Mucosa of stomach (tissue), 1 donor: Measurements from ENCODE around the gene STX12.
A peak's percentile ranks its signal among the peaks of the same experiment; 100 is the strongest.
"Not testable (repeated sequence)": the region's sequence is repeated elsewhere in the genome, so short reads cannot be mapped to it uniquely, and the experiment has no call there.

Experiments used
- H3K27me3 ChIP-seq: one replicate; pipeline ENCODE4 v1.7.0; 2013; ENCODE audit warnings: mild to moderate bottlenecking, low read length; ENCODE audit not compliant: control insufficient read depth, insufficient read depth
- H3K36me3 ChIP-seq: one replicate; pipeline ENCODE4 v1.7.0; 2013; ENCODE audit warnings: low read length; ENCODE audit not compliant: control insufficient read depth, insufficient read depth
- H3K4me1 ChIP-seq: one replicate; pipeline ENCODE4 v1.7.0; 2013; ENCODE audit warnings: mild to moderate bottlenecking, low read length; ENCODE audit not compliant: control insufficient read depth, insufficient read depth
- H3K4me3 ChIP-seq: one replicate; pipeline ENCODE4 v1.7.0; 2013; ENCODE audit warnings: low read length
- H3K9ac ChIP-seq: one replicate; pipeline ENCODE4 v1.7.0; 2013; ENCODE audit warnings: mild to moderate bottlenecking, low read length, moderate library complexity
- H3K9me3 ChIP-seq: one replicate; pipeline ENCODE4 v1.7.0; 2013; ENCODE audit warnings: mild to moderate bottlenecking, low read length, moderate library complexity; ENCODE audit not compliant: control insufficient read depth
- donor health status: Pancreatic carcinoma.

The STX12 gene

GRCh38 chr1:27755865-27756264, 17.2 kb upstream of the STX12 start:
- H3K9ac ChIP-seq, result no peak overlapping the region

GRCh38 chr1:27759236-27759635, 13.8 kb upstream of the STX12 start:
- H3K9ac ChIP-seq, result no peak overlapping the region
- H3K9me3 ChIP-seq, result no peaks in the 10 kb centered on the region
- H3K36me3 ChIP-seq, result no peaks in the 10 kb centered on the region

More at GRCh38 chr1:27755865-27756264, 17.2 kb upstream of the STX12 start:
- no peaks in the 10 kb centered on the region for H3K4me1 ChIP-seq
- no peaks in the 10 kb centered on the region for H3K9me3 ChIP-seq
- no peak overlapping the region for H3K4me3 ChIP-seq
- no peaks in the 10 kb centered on the region for H3K36me3 ChIP-seq
- H3K27me3 ChIP-seq, result no peaks in the 10 kb centered on the region

DNA sequence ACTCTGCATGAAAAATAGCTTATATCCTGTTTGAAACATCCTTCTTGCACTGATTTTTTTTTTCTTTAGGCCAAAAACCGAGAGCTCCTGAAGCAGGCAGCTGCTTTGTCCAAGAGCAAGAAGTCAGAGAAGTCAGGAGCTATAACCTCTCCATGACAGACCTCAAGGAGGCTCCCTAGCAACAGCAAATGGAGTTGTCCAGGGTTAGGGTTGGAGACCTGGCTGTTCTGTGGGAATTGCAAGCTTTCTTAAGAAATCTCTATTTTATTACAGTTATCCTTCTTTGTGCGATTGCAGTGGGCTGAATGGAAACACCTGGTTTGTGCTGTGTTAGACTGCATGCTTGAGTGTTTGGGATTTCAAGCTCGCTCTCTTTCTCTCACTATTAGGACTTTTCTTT, 12.6 kb upstream of the STX12 start:
- Histone ChIP-seq H3K4me3 (no peak overlapping the region), H3K4me1 (no peaks in the 10 kb centered on the region), H3K36me3 (no peaks in the 10 kb centered on the region), H3K9me3 (no peaks in the 10 kb centered on the region), H3K9ac (no peak overlapping the region), H3K27me3 (no peaks in the 10 kb centered on the region)

More at GRCh38 chr1:27759236-27759635, 13.8 kb upstream of the STX12 start:
- Histone ChIP-seq H3K27me3 (no peaks in the 10 kb centered on the region), H3K4me3 (no peak overlapping the region), H3K4me1 (no peaks in the 10 kb centered on the region)

DNA sequence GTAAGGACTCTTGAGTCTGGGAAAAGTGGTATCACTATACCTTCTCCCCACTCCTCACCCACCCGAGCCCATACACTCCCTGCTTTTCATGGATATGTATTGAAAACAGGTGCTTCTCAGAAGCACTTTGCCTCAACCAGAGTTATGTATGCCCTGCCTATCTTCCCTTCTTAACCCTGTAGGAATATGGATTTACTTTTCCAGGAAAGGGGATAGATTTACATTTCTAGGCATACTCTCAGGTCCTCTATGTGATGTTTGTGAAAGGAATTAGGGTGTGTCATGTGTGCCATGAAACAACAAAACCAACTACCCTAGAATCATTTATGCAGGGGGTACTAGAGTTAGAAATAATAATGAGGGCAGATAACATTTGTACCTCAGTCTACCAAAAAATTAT, 11.0 kb upstream of the STX12 start:
- no peaks in the 10 kb centered on the region for H3K27me3 ChIP-seq
- no peaks in the 10 kb centered on the region for H3K9me3 ChIP-seq
- H3K4me3 ChIP-seq, result no peak overlapping the region
- no peak overlapping the region for H3K9ac ChIP-seq
- H3K4me1 ChIP-seq, result no peaks in the 10 kb centered on the region
- H3K36me3 ChIP-seq, result no peaks in the 10 kb centered on the region

- no peaks in the 10 kb centered on the region for H3K27me3 ChIP-seq
- no peak overlapping the region for H3K4me3 ChIP-seq
- no peaks in the 10 kb centered on the region for H3K36me3 ChIP-seq
- no peaks in the 10 kb centered on the region for H3K4me1 ChIP-seq
- H3K9me3 ChIP-seq, result no peaks in the 10 kb centered on the region
- no peak overlapping the region for H3K9ac ChIP-seq
These were observed 9.7 kb upstream of the STX12 start for GRCh38 chr1:27763358-27763757.

DNA sequence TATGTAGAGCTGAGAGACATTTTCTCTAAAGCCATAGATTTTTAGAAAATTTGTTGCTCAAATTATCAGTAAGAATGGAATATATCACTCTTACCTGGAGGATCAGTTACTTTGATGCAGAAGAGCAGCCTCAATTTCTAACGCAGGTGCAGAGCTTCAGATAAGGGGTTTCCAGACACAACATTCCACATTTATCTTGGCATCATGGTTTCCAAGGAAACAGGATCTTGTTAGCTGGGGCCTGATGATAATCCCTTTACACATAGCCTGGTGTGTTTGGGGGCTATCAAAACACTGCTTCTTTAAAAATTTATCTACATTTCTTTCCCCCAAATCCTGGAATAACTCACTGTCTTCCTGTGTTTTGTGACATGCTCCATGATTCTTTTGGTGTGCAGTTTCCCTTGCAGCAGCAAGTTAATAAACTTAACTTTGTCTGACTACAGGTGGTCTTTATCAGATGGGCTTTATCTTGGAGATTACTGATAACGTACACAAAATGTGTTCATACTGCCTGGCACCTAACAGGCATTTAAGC, 2.7 kb upstream of the STX12 start:
- H3K4me3 ChIP-seq, result no peak overlapping the region
- H3K4me1 ChIP-seq, result peaks cover 11% of the 10 kb centered on the region
- no peaks in the 10 kb centered on the region for H3K9me3 ChIP-seq
- no peak overlapping the region for H3K9ac ChIP-seq
- H3K36me3 ChIP-seq, result no peaks in the 10 kb centered on the region
- H3K27me3 ChIP-seq, result no peaks in the 10 kb centered on the region

- peak overlapping the region; percentile 33 for H3K4me3 ChIP-seq
- H3K36me3 ChIP-seq, result no peaks in the 10 kb centered on the region
- H3K27me3 ChIP-seq, result no peaks in the 10 kb centered on the region
- no peaks in the 10 kb centered on the region for H3K9me3 ChIP-seq
- peaks cover 18% of the 10 kb centered on the region for H3K4me1 ChIP-seq
- peak overlapping the region; percentile 65 for H3K9ac ChIP-seq
These were observed 735 bp upstream of the STX12 start for GRCh38 chr1:27772036-27772931.

DNA sequence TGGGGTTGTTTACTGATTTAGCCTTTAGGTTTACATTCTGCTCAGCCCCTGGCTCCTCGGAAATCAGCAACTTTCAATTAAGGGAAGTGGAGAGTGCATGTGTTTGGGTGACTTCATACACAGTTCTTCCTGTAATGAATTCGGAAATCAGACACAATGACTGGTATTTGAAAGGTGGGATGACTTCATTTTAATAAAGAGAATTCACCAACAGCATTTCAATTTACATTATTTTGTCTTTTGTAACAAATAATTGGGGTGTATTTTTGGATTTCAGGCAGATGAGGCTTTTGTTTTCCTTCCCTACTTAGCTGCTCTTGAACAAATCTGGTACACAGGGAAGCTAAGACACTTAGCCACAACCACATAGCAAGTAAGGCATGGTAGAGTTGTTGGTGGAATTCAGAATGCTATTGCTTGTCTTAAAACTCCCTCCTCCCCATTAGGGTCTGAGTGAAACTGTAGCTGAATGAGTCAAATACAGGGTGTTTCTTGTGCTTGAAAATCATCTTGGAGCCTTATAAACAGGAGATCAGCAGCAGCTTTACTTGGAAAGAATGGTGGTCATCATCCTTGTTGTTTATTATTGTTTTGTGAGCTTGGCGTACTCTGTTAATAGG, 917 bp downstream of the STX12 start:
- H3K4me1 ChIP-seq, result peaks cover 29% of the 10 kb centered on the region
- no peaks in the 10 kb centered on the region for H3K27me3 ChIP-seq
- H3K9ac ChIP-seq, result peak overlapping the region; percentile 98
- H3K9me3 ChIP-seq, result no peaks in the 10 kb centered on the region
- H3K36me3 ChIP-seq, result no peaks in the 10 kb centered on the region
- peak overlapping the region; percentile 94 for H3K4me3 ChIP-seq

DNA sequence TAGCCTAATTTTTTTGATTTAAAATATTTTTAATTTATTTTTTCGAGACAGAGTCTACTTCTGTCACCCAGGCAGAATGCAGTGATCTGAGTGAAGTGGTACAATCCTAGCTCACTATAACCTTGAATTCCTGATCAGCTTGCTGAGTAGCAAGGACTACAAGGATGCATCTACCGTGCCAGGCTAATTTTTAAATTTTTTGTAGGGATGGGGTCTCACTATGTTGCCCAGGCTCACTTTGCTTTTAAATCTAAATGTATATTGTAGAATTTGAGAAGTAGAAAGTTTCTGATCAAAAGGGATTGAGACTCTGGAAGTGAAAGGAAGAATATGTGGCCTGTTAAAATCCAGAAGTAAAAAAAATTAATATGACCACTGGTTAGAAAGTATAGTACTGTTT, 1.6 kb downstream of the STX12 start:
- Histone ChIP-seq H3K27me3 (no peaks in the 10 kb centered on the region), H3K9ac (no peak overlapping the region), H3K9me3 (no peaks in the 10 kb centered on the region), H3K4me3 (no peak overlapping the region), H3K36me3 (no peaks in the 10 kb centered on the region), H3K4me1 (peaks cover 36% of the 10 kb centered on the region)

DNA sequence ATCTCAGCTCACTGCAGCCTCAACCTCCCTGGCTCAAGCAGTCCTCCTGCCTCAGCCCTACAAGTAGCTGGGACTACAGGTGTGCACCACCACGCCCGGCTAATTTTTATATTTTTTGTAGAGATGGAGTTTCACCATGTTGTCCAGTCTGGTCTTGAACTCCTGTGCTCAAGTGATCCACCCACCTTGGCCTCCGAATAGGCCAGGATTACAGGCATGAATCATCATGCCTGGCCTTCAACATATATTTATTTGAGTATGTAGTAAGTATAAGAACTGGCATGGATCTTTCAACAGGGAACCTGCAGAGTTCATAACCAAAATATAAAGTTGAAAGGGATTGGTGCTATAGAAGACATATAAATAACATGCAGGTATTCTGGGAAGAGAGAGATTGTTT, 2.3 kb downstream of the STX12 start:
- H3K4me1 ChIP-seq, result peaks cover 39% of the 10 kb centered on the region
- H3K9me3 ChIP-seq, H3K36me3 ChIP-seq, H3K9ac ChIP-seq, H3K27me3 ChIP-seq, H3K4me3 ChIP-seq: not testable (repeated sequence)

GRCh38 chr1:27776276-27776675, 3.3 kb downstream of the STX12 start:
- H3K9me3 ChIP-seq, H3K27me3 ChIP-seq, H3K36me3 ChIP-seq, H3K9ac ChIP-seq, H3K4me3 ChIP-seq: not testable (repeated sequence)
- peaks cover 39% of the 10 kb centered on the region for H3K4me1 ChIP-seq

DNA sequence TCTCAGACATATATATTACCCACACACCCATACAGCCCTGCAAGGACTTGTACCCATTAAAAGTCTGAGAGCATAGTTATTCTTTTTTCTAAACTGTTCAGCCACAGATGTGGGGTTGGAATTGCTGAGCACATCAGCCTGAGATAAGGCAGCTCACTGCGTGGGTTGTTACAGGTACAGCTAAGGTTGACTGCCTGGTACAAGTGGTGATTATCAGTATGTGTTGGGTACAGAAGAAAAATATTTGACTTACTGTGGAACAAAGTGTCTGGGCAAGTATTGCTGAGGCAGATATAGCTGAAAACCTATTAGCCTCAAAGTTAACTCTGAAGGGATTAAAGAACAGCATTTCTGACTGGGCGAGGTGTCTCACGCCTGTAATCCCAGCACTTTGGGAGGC, 5.0 kb downstream of the STX12 start:
- H3K27me3 ChIP-seq, result no peaks in the 10 kb centered on the region
- no peak overlapping the region for H3K4me3 ChIP-seq
- no peaks in the 10 kb centered on the region for H3K36me3 ChIP-seq
- peaks cover 41% of the 10 kb centered on the region for H3K4me1 ChIP-seq
- no peaks in the 10 kb centered on the region for H3K9me3 ChIP-seq
- H3K9ac ChIP-seq, result no peak overlapping the region
